ENCODE data around the gene COL4A1.

- no peak for TF ChIP-seq CTCF (IDR thresholded peaks at IDR 0.05)
- no peak for TF ChIP-seq ZNF302 (CRISPR knock-in tag; IDR thresholded peaks at IDR 0.05)
- TF ChIP-seq RCOR1 (IDR thresholded peaks at IDR 0.05; ENCODE audit: low read depth, low read length): no peak
- no peak for TF ChIP-seq MAFK (IDR thresholded peaks at IDR 0.05; ENCODE audit: partially characterized antibody)
- no peak for TF ChIP-seq EHMT2 (IDR thresholded peaks at IDR 0.05; ENCODE audit: low read depth)
- TF ChIP-seq POLR2A (IDR thresholded peaks at IDR 0.05; ENCODE audit: low read length): no peak
These were observed 152.5 kb downstream of the COL4A1 start for GRCh38 chr13:110154410-110154933.

All from A549 (cell line).